HG03159 (cell line): ENCODE results near the gene CCDC85C.

Source experiments
- ATAC-seq: cut with Tn5 transposase; IDR thresholded peaks from one replicate; pipeline ENCODE4 v1.9.1; 2021; ENCODE audit warnings: mild to moderate bottlenecking, moderate library complexity; ENCODE audit not compliant: unreplicated experiment

CCDC85C gene

DNA sequence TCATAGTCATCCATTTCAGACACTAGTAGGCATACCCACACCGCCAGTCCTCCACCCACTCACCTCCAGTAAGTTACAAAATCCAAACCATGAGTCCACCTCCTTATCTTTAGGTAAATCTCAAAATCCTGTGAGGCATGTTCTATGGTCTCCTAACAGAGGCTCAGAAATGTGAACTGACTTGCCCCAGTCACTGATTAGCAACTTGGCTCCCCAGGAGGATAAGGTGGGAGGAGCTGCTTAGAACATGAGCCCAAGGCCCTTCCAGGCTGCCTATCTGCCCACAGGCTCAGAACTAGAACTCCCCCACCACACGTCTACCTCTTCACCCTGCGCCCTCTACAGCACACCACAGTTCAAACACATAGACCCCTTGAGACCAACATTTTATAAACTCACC is 143.2 kb downstream of the CCDC85C start:
- no peak for ATAC-seq

- ATAC-seq = no peak
Measured at GRCh38 chr14:99459481-99460100, 144.4 kb downstream of the CCDC85C start.

DNA sequence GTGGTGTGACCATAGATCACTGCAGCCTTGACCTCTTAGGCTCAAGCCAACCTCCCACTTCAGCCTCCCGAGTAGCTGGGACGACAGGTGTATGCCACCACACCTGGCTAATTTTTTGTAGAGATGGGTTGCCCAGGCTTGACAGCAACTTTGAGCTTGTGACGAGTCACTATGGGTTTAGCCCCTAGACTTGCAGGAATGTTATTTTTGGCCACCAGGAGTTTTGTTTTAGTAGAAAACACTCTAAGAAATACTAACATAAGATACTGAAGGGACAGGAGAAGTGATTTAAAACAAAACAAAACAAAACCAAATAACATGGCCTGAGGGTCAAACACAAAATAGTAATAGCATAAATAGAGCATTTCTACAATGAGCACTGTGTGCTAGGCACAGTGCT is 149.8 kb downstream of the CCDC85C start:
- ATAC-seq = no peak

- no peak for ATAC-seq
Measured at GRCh38 chr14:99452968-99453367, 151.0 kb downstream of the CCDC85C start.

GRCh38 chr14:99451234-99451633 is 152.8 kb downstream of the CCDC85C start:
- no peak for ATAC-seq

- ATAC-seq = no peak
Measured at GRCh38 chr14:99450266-99450665, 153.7 kb downstream of the CCDC85C start.
